ENCODE results near the gene GREB1L.

GREB1L gene

GRCh38 chr18:21496277-21496835 lies 254.3 kb downstream of the GREB1L start:
- no peak for DNase-seq

GRCh38 chr18:21499997-21500396 lies 258.0 kb downstream of the GREB1L start:
- DNase-seq: no peak

- DNase-seq: no peak
Measured at GRCh38 chr18:21502661-21503060, 260.6 kb downstream of the GREB1L start.

GRCh38 chr18:21507913-21508701 lies 266.1 kb downstream of the GREB1L start:
- no peak for DNase-seq

- DNase-seq: no peak
Measured at GRCh38 chr18:21509062-21509461, 267.0 kb downstream of the GREB1L start.

- no peak for DNase-seq
Measured at GRCh38 chr18:21513292-21513691, 271.3 kb downstream of the GREB1L start.

GRCh38 chr18:21513741-21514140 lies 271.7 kb downstream of the GREB1L start:
- no peak for DNase-seq

- DNase-seq: no peak
Measured at GRCh38 chr18:21522530-21522929, 280.5 kb downstream of the GREB1L start.

- DNase-seq: no peak
Measured at GRCh38 chr18:21525916-21526315, 283.9 kb downstream of the GREB1L start.

GRCh38 chr18:21526463-21526862 lies 284.4 kb downstream of the GREB1L start:
- DNase-seq: no peak

- no peak for DNase-seq
Measured at GRCh38 chr18:21534327-21534726, 292.3 kb downstream of the GREB1L start.

- DNase-seq: no peak
Measured at GRCh38 chr18:21538230-21538629, 296.2 kb downstream of the GREB1L start.

- no peak for DNase-seq
Measured at GRCh38 chr18:21546423-21546822, 304.4 kb downstream of the GREB1L start.

- DNase-seq: no peak
Measured at GRCh38 chr18:21548647-21549046, 306.6 kb downstream of the GREB1L start.

- DNase-seq: no peak
Measured at GRCh38 chr18:21550510-21550970, 308.5 kb downstream of the GREB1L start.

GRCh38 chr18:21557607-21558253 lies 315.7 kb downstream of the GREB1L start:
- DNase-seq: no peak

- DNase-seq: no peak
Measured at GRCh38 chr18:21559195-21559594, 317.2 kb downstream of the GREB1L start.

GRCh38 chr18:21571772-21572171 lies 329.7 kb downstream of the GREB1L start:
- DNase-seq: no peak
